HepG2 (cell line): Measurements from ENCODE around the gene ABCG5. TPM values are rescaled to one million over a fixed set of nuclear protein-coding genes. Genes with fewer than 3 reads are reported as not detected.
A peak's percentile ranks its signal among the peaks of the same experiment; 100 is the strongest.

Experiments used
- HDAC2 ChIP-seq: sonication (generic); formaldehyde crosslinking; IDR thresholded peaks from 2 replicates; pipeline ENCODE4 v1.4.0; 2020; ENCODE audit warnings: missing genetic modification reagents
- KLF16 ChIP-seq, 2 experiments: sonication (generic) in 1 of 2; formaldehyde crosslinking in 1 of 2; IDR thresholded peaks; 2 replicates each; pipeline versions ENCODE4 v1.6.1 to v1.8.0; 2016 to 2023; ENCODE audit warnings: missing genetic modification reagents in 2 of 2, missing compliant biosample characterization in 1 of 2
- NR2F6 ChIP-seq, 2 experiments: IDR thresholded peaks; 2 replicates each; pipeline ENCODE4 v1.6.1; 2016; ENCODE audit warnings: antibody characterized with exemption in 1 of 2, mild to moderate bottlenecking in 1 of 2
- SUZ12 ChIP-seq: fragments of 150-350 bp; IDR thresholded peaks from 2 replicates; pipeline ENCODE4 v1.6.1; 2014; ENCODE audit warnings: low read depth, low read length
- ZBTB14 ChIP-seq: sonication (generic); formaldehyde crosslinking; IDR thresholded peaks from 2 replicates; pipeline ENCODE4 v1.4.0; 2020; ENCODE audit warnings: missing genetic modification reagents
- ZEB1 ChIP-seq: IDR thresholded peaks from 2 replicates; pipeline ENCODE4 v1.6.1; 2012; ENCODE audit warnings: mild to moderate bottlenecking, low read depth, inconsistent platforms; ENCODE audit not compliant: insufficient replicate concordance
- ZNF17 ChIP-seq: sonication (generic); formaldehyde crosslinking; IDR thresholded peaks from 2 replicates; pipeline ENCODE4 v1.5.0; 2020; ENCODE audit warnings: mild to moderate bottlenecking, missing genetic modification reagents
- ZNF232 ChIP-seq: sonication (generic); formaldehyde crosslinking; IDR thresholded peaks from 2 replicates; pipeline ENCODE4 v1.4.0; 2020; ENCODE audit warnings: missing genetic modification reagents, borderline replicate concordance
- ZNF646 ChIP-seq: sonication (generic); formaldehyde crosslinking; IDR thresholded peaks from 2 replicates; pipeline ENCODE4 v1.9.0; 2021; ENCODE audit warnings: mild to moderate bottlenecking, missing genetic modification reagents
- ZNF788 ChIP-seq: sonication (generic); formaldehyde crosslinking; IDR thresholded peaks from 2 replicates; pipeline ENCODE4 v1.5.0; 2020; ENCODE audit warnings: mild to moderate bottlenecking, missing genetic modification reagents, borderline replicate concordance
- polyA plus RNA-seq, 8 experiments: library from polyadenylated mRNA; depleted of rRNA in 3 of 8; stranded (reverse) in 7 of 8; unstranded in 1 of 8; fragments of >200 nt; fragmentation: Illumina TruSeq in 4 of 8; extraction: Trizol in 4 of 8; gene quantifications; 2 replicates each; pipeline versions ENCODE4 v1.2.1 to v1.2.3, GENCODE V29; 2011 to 2016; ENCODE audit warnings: low read depth in 4 of 8, missing spikeins in 1 of 8, mixed read lengths in 1 of 8; ENCODE audit not compliant: insufficient read depth in 1 of 8
- total RNA-seq, 5 experiments: library from RNA; depleted of rRNA; stranded (reverse); fragments of >200 nt; fragmentation: Illumina TruSeq; extraction: Trizol; gene quantifications; 2 replicates each; pipeline ENCODE4 v1.2.3, GENCODE V29; 2016; ENCODE audit warnings: low read depth in 1 of 5
- TF ChIP-seq, protein P1 (sequence below): sonication (generic); formaldehyde crosslinking; IDR thresholded peaks from 2 replicates; pipeline ENCODE4 v1.9.0; 2022; ENCODE audit warnings: missing genetic modification reagents, mild to moderate bottlenecking, borderline replicate concordance
- TF ChIP-seq, protein P2 (sequence below): IDR thresholded peaks from 2 replicates; pipeline ENCODE4 v1.6.1; 2012; ENCODE audit warnings: inconsistent platforms
- TF ChIP-seq, protein P3 (sequence below): sonication (generic); formaldehyde crosslinking; IDR thresholded peaks from 2 replicates; pipeline ENCODE4 v1.4.0; 2020; ENCODE audit warnings: mild to moderate bottlenecking, low read depth, missing genetic modification reagents

Gene ABCG5
- total and polyA plus RNA-seq, 2 of the 13 experiments (the other 11 are each of a cell fraction or from before 2014, with no cell fraction given): 15.1 to 39.0 TPM

DNA sequence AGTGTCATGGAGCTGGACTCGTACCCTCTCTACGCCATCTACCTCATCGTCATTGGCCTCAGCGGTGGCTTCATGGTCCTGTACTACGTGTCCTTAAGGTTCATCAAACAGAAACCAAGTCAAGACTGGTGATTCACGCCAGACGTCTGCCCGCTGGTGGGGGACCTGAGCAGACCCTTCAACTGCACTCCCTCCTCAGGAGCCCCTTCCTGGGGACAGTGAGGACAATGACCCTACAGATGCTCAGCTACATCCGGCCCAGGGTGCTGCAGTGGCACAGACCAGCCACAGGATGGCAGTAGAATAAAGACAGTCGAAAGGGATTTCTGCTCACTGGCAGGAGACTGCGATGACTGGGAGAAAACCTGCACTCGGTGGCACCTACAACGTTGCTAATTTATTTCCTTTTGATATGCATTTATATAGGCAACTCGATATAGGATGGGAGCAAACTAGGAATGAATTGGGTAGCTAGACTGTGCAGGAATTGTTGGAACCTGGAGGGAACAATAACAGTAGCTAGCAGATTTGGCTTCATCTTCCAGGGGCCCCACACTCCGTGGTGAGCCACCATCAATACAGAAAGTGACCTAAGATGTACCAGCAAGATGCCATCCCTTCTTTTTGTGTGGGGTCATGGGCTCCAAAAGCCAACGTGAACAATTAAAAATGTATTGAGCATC, 39.3 kb upstream of the ABCG5 start (continued):
- TF ChIP-seq ZBTB14 (CRISPR knock-in tag): no peak
- TF ChIP-seq, protein P1, sequence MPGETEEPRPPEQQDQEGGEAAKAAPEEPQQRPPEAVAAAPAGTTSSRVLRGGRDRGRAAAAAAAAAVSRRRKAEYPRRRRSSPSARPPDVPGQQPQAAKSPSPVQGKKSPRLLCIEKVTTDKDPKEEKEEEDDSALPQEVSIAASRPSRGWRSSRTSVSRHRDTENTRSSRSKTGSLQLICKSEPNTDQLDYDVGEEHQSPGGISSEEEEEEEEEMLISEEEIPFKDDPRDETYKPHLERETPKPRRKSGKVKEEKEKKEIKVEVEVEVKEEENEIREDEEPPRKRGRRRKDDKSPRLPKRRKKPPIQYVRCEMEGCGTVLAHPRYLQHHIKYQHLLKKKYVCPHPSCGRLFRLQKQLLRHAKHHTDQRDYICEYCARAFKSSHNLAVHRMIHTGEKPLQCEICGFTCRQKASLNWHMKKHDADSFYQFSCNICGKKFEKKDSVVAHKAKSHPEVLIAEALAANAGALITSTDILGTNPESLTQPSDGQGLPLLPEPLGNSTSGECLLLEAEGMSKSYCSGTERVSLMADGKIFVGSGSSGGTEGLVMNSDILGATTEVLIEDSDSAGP: peak; percentile 55
- peak; percentile 83 for TF ChIP-seq ZNF232
- TF ChIP-seq, protein P2, sequence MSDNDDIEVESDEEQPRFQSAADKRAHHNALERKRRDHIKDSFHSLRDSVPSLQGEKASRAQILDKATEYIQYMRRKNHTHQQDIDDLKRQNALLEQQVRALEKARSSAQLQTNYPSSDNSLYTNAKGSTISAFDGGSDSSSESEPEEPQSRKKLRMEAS: no peak; the same call in 1 of the 2 replicates
- TF ChIP-seq ZNF17 (CRISPR knock-in tag): no peak
- no peak; the same call in 1 of the 2 replicates for TF ChIP-seq ZNF788
- TF ChIP-seq NR2F6 (IDR thresholded peaks at IDR 0.05): no peak
- TF ChIP-seq NR2F6 (CRISPR knock-in tag; IDR thresholded peaks at IDR 0.05): no peak
- 0 out of 4 replicates have a peak, but pooled peaks of 1 of the 2 experiments have one; percentile 40 for TF ChIP-seq KLF16 (CRISPR knock-in tag; IDR thresholded peaks at IDR 0.05)
- TF ChIP-seq SUZ12: no peak
- TF ChIP-seq ZEB1: no peak
- TF ChIP-seq ZNF646 (CRISPR knock-in tag): no peak
- no peak for TF ChIP-seq HDAC2
- TF ChIP-seq, protein P3, sequence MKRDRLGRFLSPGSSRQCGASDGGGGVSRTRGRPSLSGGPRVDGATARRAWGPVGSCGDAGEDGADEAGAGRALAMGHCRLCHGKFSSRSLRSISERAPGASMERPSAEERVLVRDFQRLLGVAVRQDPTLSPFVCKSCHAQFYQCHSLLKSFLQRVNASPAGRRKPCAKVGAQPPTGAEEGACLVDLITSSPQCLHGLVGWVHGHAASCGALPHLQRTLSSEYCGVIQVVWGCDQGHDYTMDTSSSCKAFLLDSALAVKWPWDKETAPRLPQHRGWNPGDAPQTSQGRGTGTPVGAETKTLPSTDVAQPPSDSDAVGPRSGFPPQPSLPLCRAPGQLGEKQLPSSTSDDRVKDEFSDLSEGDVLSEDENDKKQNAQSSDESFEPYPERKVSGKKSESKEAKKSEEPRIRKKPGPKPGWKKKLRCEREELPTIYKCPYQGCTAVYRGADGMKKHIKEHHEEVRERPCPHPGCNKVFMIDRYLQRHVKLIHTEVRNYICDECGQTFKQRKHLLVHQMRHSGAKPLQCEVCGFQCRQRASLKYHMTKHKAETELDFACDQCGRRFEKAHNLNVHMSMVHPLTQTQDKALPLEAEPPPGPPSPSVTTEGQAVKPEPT (CRISPR knock-in tag): no peak
